GM23248 (cell line): ENCODE measurements around the gene C3AR1.

Source experiments
- EZH2 ChIP-seq: fragments of 200-600 bp; sonication (generic); IDR thresholded peaks from 2 replicates; pipeline ENCODE4 v1.6.1; 2018; ENCODE audit warnings: antibody characterized with exemption, mild to moderate bottlenecking; ENCODE audit not compliant: insufficient read depth, poor library complexity, severe bottlenecking
- EZH2phosphoT487 ChIP-seq: fragments of 200-600 bp; sonication (generic); IDR thresholded peaks from 2 replicates; pipeline ENCODE4 v1.6.1; 2018; ENCODE audit warnings: antibody characterized with exemption, moderate library complexity, mild to moderate bottlenecking, low read depth; ENCODE audit not compliant: insufficient read depth

GRCh38 chr12:8036346-8036745, 29.8 kb downstream of the C3AR1 start:
- TF ChIP-seq EZH2 (no peak), EZH2phosphoT487 (no peak)
